ENCODE results near the gene GALNT16.

DNA sequence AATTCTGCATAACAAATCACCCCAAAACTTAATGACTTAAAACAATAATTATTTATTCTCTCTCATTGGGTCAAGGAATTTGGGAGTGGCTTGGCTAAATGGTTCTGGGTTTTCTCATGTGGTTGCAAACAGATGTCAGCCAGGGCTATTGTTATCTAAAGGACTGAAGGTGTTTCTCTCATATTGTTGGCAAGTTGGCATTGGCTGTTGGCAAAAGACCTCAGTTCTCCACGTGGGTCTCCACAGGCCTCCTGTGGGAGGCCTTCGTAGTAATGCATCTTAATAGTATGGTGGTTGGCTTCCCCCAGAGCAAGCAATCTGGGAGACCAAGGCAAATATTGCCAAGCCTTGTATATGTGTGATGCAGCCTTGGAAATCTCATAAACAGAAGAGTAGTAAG lies 14.4 kb downstream of the GALNT16 start:
- TF ChIP-seq, protein P1, sequence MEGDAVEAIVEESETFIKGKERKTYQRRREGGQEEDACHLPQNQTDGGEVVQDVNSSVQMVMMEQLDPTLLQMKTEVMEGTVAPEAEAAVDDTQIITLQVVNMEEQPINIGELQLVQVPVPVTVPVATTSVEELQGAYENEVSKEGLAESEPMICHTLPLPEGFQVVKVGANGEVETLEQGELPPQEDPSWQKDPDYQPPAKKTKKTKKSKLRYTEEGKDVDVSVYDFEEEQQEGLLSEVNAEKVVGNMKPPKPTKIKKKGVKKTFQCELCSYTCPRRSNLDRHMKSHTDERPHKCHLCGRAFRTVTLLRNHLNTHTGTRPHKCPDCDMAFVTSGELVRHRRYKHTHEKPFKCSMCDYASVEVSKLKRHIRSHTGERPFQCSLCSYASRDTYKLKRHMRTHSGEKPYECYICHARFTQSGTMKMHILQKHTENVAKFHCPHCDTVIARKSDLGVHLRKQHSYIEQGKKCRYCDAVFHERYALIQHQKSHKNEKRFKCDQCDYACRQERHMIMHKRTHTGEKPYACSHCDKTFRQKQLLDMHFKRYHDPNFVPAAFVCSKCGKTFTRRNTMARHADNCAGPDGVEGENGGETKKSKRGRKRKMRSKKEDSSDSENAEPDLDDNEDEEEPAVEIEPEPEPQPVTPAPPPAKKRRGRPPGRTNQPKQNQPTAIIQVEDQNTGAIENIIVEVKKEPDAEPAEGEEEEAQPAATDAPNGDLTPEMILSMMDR (IDR thresholded peaks at IDR 0.05) = no peak
- no peak for TF ChIP-seq POLR2A (IDR thresholded peaks at IDR 0.05)

All from heart left ventricle (tissue), 13 donors.